OCI-LY7 (cell line): Measurements from ENCODE around the gene IFI27L1. TPM values are rescaled to one million over a fixed set of nuclear protein-coding genes. Genes with fewer than 3 reads are reported as not detected.

Experiments used
- BruUV-seq: library from RNA; stranded (reverse); fragments of 400-500 nt; replicated peaks from 2 replicates; lab custom pipeline; 2021; lab: Mats Ljungman, UMichigan
- CTCF ChIA-PET: fragments of 300-600 bp; sonication (Branson Sonifier 250); formaldehyde crosslinking; loops from one replicate; lab custom pipeline; 2022; ENCODE audit warnings: antibody characterized with exemption; ENCODE audit not compliant: unreplicated experiment; lab: Charles Lee
- POLR2A ChIA-PET: fragments of 300-600 bp; sonication (Branson Sonifier 250); formaldehyde crosslinking; loops from one replicate; lab custom pipeline; 2022; ENCODE audit warnings: antibody characterized with exemption; lab: Charles Lee
- DNase-seq: peaks from one replicate; pipeline ENCODE4 v3.0.0-alpha.2; 2015; ENCODE audit warnings: low spot score
- H2AFZ ChIP-seq: fragments of 200-600 bp; sonication (generic), shearing (Covaris generic); 2 replicates; pipeline ENCODE4 v1.6.1; 2014; ENCODE audit warnings: mild to moderate bottlenecking, antibody characterized with exemption, low read length, moderate library complexity
- H3K27ac ChIP-seq: fragments of 200-600 bp; sonication (generic); 2 replicates; pipeline ENCODE4 v1.5.1; 2014; ENCODE audit warnings: mixed run types, low read depth, mild to moderate bottlenecking, moderate library complexity, low read length, inconsistent platforms; ENCODE audit not compliant: poor library complexity, severe bottlenecking
- H3K36me3 ChIP-seq: fragments of 200-600 bp; sonication (generic); 2 replicates; pipeline ENCODE4 v1.6.1; 2014; ENCODE audit warnings: mild to moderate bottlenecking, antibody characterized with exemption, low read length, moderate library complexity, mixed read lengths; ENCODE audit not compliant: insufficient read depth
- H3K4me1 ChIP-seq: fragments of 200-600 bp; sonication (generic); 2 replicates; pipeline ENCODE4 v1.5.1; 2014; ENCODE audit warnings: mild to moderate bottlenecking, low read length; ENCODE audit not compliant: insufficient read depth, poor library complexity, severe bottlenecking
- H3K4me2 ChIP-seq: fragments of 200-600 bp; sonication (generic); 2 replicates; pipeline ENCODE4 v1.6.1; 2014; ENCODE audit warnings: mild to moderate bottlenecking, low read length
- H3K4me3 ChIP-seq: fragments of 200-600 bp; sonication (generic); 2 replicates; pipeline ENCODE4 v1.5.1; 2014; ENCODE audit warnings: mild to moderate bottlenecking, low read depth, low read length; ENCODE audit not compliant: poor library complexity, severe bottlenecking
- H3K79me2 ChIP-seq: fragments of 200-600 bp; sonication (generic); 2 replicates; pipeline ENCODE4 v1.6.1; 2016; ENCODE audit warnings: low read depth, mild to moderate bottlenecking, low read length, moderate library complexity, mixed read lengths; ENCODE audit not compliant: insufficient read depth
- H3K9me2 ChIP-seq: fragments of 200-600 bp; sonication (generic); 2 replicates; pipeline ENCODE4 v1.6.1; 2016; ENCODE audit warnings: mild to moderate bottlenecking, low read length, mixed read lengths; ENCODE audit not compliant: insufficient read depth
- H3K9me3 ChIP-seq: fragments of 200-600 bp; sonication (generic); 2 replicates; pipeline ENCODE4 v1.6.1; 2014; ENCODE audit warnings: mild to moderate bottlenecking, mixed run types, low read length, mixed read lengths
- H4K20me1 ChIP-seq: fragments of 200-600 bp; sonication (generic); 2 replicates; pipeline ENCODE4 v1.6.1; 2014; ENCODE audit warnings: mild to moderate bottlenecking, antibody characterized with exemption, low read length, moderate library complexity, mixed read lengths; ENCODE audit not compliant: insufficient read depth
- EZH2phosphoT487 ChIP-seq: fragments of 200-600 bp; sonication (generic); IDR thresholded peaks from 2 replicates; pipeline ENCODE4 v1.6.1; 2018; ENCODE audit warnings: low read depth, borderline replicate concordance, mild to moderate bottlenecking, mixed run types, antibody characterized with exemption, low read length, moderate library complexity, mixed read lengths
- intact Hi-C: fragments of 100-400 bp; cut with micrococcal nuclease; formaldehyde crosslinking; loops from one replicate; pipeline ENCODE4 v1.10.0; 2022; ENCODE audit not compliant: unreplicated experiment
- total RNA-seq, 2 experiments: library from RNA; depleted of rRNA in 1 of 2; stranded (reverse); fragments of >200 nt in 1 of 2; shearing (Covaris generic) in 1 of 2; gene quantifications; 2 replicates each; pipeline ENCODE4 v1.2.3, GENCODE V29; 2014 to 2022
- TF ChIP-seq, protein P1 (sequence below): fragments of 200-600 bp; sonication (generic); conservative IDR thresholded peaks from 2 replicates; pipeline ENCODE4 v1.5.1; 2014; ENCODE audit warnings: mild to moderate bottlenecking, antibody characterized with exemption, low read length, moderate library complexity, mixed read lengths

The IFI27L1 gene
- total RNA-seq, 2 experiments from 2014 or later = 49.0 to 61.5 TPM

DNA sequence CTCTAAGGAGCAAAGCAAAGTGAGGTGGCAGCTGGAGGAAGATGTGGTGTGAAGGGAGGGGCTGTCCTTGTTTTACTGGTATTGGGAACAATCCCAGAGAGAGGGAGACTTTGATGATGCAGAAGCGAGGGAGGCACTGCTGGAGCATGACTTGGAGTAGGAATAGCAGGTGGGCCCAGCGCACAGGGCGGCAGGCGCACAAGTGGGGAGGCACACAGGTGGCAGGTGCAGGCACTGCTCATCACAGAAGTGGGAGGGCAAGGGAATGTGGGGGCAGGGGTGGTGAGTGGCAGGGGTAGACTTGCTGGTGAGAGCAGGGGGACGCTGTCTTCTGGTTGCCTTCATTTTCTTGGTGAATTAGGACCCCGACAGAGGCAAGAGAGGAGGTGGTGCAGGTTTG lies 17.9 kb downstream of the IFI27L1 start:
- intact Hi-C loops = no loop called here
- ChIA-PET CTCF (no interaction called here), POLR2A (interaction anchor here (0.6 to 1.7 kb wide), 5 partner anchors 17 to 1337 kb away, joined by 3 to 9 read pairs (median 3); partner anchors contain the start of genes DDX24 and IFI27L1)
- TF ChIP-seq, protein P1, sequence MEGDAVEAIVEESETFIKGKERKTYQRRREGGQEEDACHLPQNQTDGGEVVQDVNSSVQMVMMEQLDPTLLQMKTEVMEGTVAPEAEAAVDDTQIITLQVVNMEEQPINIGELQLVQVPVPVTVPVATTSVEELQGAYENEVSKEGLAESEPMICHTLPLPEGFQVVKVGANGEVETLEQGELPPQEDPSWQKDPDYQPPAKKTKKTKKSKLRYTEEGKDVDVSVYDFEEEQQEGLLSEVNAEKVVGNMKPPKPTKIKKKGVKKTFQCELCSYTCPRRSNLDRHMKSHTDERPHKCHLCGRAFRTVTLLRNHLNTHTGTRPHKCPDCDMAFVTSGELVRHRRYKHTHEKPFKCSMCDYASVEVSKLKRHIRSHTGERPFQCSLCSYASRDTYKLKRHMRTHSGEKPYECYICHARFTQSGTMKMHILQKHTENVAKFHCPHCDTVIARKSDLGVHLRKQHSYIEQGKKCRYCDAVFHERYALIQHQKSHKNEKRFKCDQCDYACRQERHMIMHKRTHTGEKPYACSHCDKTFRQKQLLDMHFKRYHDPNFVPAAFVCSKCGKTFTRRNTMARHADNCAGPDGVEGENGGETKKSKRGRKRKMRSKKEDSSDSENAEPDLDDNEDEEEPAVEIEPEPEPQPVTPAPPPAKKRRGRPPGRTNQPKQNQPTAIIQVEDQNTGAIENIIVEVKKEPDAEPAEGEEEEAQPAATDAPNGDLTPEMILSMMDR = no peak
- TF ChIP-seq EZH2phosphoT487 = no peak
- H3K9me3 ChIP-seq = no peaks in the 10 kb centered on the region
- no peak overlapping the region for H2AFZ ChIP-seq
- H3K4me3 ChIP-seq = no peak overlapping the region
- peaks cover 5% of the 10 kb centered on the region; the same call in 1 of the 2 replicates for H3K36me3 ChIP-seq
- BruUV-seq = no TSS peak
- no peak overlapping the region for H3K4me2 ChIP-seq
- H4K20me1 ChIP-seq = no peaks in the 10 kb centered on the region
- no peak for DNase-seq
- no peaks in the 10 kb centered on the region for H3K9me2 ChIP-seq
- H3K27ac ChIP-seq = no peak overlapping the region
- no peaks in the 10 kb centered on the region for H3K79me2 ChIP-seq
- H3K4me1 ChIP-seq = no peaks in the 10 kb centered on the region

DNA sequence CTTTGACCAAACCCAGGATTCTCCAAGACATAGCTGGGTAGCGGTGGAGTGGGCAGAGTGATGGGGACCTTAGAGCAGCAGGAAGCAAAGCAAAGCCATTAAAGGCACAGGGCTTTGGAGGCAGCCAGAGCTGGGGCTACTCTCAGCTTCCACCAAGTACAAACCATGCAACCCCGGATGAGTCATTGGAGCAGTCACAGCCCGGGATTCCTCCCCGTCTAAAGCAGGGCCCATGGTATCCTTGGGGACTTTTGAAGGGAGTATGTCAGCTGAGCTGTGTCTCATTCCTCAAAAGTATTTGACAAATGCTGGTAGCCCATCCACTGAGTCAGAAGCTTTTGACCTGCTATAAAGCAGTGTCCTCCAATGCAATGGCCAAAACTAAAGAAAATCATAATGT lies 19.7 kb downstream of the IFI27L1 start:
- Histone ChIP-seq H4K20me1 (no peaks in the 10 kb centered on the region), H3K79me2 (no peaks in the 10 kb centered on the region), H3K4me1 (no peaks in the 10 kb centered on the region), H2AFZ (no peak overlapping the region), H3K27ac (no peak overlapping the region), H3K4me2 (no peak overlapping the region), H3K9me3 (no peaks in the 10 kb centered on the region), H3K9me2 (no peaks in the 10 kb centered on the region), H3K36me3 (peaks cover 5% of the 10 kb centered on the region; the same call in 1 of the 2 replicates), H3K4me3 (no peak overlapping the region)
- intact Hi-C loops = no loop called here
- ChIA-PET POLR2A (no interaction called here), CTCF (interaction anchor here (0.6 to 1.1 kb wide), 2 partner anchors 65 to 112 kb away, joined by 4 read pairs; no protein-coding TSS in a partner anchor)
- DNase-seq = no peak
- BruUV-seq = no TSS peak
- no peak for TF ChIP-seq EZH2phosphoT487
- TF ChIP-seq, protein P1 = no peak

DNA sequence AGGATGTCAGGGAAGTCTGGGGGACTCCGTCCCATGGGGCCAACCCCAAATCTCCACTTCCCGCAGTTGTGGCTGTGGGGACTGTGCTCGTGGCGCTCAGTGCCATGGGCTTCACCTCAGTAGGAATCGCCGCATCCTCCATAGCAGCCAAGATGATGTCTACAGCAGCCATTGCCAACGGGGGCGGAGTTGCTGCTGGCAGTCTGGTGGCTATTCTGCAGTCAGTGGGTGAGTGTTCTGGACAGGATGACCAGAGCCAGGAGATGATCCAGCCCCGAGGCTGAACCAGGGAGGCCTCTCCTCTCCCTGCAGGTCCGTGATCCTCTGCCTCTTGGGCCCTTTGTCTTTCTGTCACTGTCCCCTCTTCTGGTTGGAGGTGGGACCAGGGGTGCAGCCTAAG lies 20.6 kb downstream of the IFI27L1 start:
- DNase-seq = no peak
- CTCF ChIA-PET = no interaction called here
- Histone ChIP-seq H3K79me2 (no peaks in the 10 kb centered on the region), H4K20me1 (no peaks in the 10 kb centered on the region), H3K4me2 (no peak overlapping the region), H3K9me3 (no peaks in the 10 kb centered on the region), H3K4me3 (no peak overlapping the region), H3K27ac (no peak overlapping the region), H2AFZ (no peak overlapping the region), H3K36me3 (peaks cover 5% of the 10 kb centered on the region; the same call in 1 of the 2 replicates), H3K9me2 (no peaks in the 10 kb centered on the region), H3K4me1 (no peaks in the 10 kb centered on the region)
- POLR2A ChIA-PET = no interaction called here
- TF ChIP-seq EZH2phosphoT487 = no peak
- TF ChIP-seq, protein P1 = no peak
- no TSS peak for BruUV-seq
- intact Hi-C loops = no loop called here
